Subcutaneous adipose tissue (tissue), 4 donors: Measurements from ENCODE around the gene IL1RAPL2. TPM values are rescaled to one million over a fixed set of nuclear protein-coding genes. Genes with fewer than 3 reads are reported as not detected.

Source experiments
- CTCF ChIP-seq: fragments of 450-650 bp; IDR thresholded peaks from one replicate; pipeline ENCODE4 v1.5.1; 2016; ENCODE audit warnings: low read depth, mild to moderate bottlenecking, control low read depth, antibody characterized with exemption, moderate library complexity
- total RNA-seq, 4 donors: library from RNA; depleted of rRNA; stranded (reverse); fragments of >200 nt; gene quantifications; one replicate each; pipeline ENCODE4 v1.1.0, GENCODE V29; 2016

The IL1RAPL2 gene
- total RNA-seq, 4 donors from 2014 or later, result 0.17 TPM; not detected in 3

- no peak for TF ChIP-seq CTCF
Observed at GRCh38 chrX:105150557-105150956, 584.6 kb downstream of the IL1RAPL2 start.

GRCh38 chrX:105167233-105167632, 601.2 kb downstream of the IL1RAPL2 start:
- TF ChIP-seq CTCF, result no peak

GRCh38 chrX:105168577-105168976, 602.6 kb downstream of the IL1RAPL2 start:
- TF ChIP-seq CTCF, result no peak

GRCh38 chrX:105173071-105173470, 607.1 kb downstream of the IL1RAPL2 start:
- TF ChIP-seq CTCF, result no peak

- no peak for TF ChIP-seq CTCF
Observed at GRCh38 chrX:105179644-105180043, 613.6 kb downstream of the IL1RAPL2 start.

- no peak for TF ChIP-seq CTCF
Observed at GRCh38 chrX:105189093-105189492, 623.1 kb downstream of the IL1RAPL2 start.

GRCh38 chrX:105190252-105190853, 624.4 kb downstream of the IL1RAPL2 start:
- no peak for TF ChIP-seq CTCF
